ENCODE results near the gene COA8. TPM values are rescaled to one million over a fixed set of nuclear protein-coding genes. Genes with fewer than 3 reads are reported as not detected.

Gene COA8
- total and polyA plus RNA-seq, 9 of the 15 experiments (the other 6 are each of a cell fraction or from before 2014, with no cell fraction given), result 5.0 to 35.3 (median 25.7) TPM

GRCh38 chr14:103543721-103544387 is 18.9 kb upstream of the COA8 start:
- CTCF ChIA-PET (ENCODE audit: low intra/inter-chr PET ratio), result no interaction called here
- no peak overlapping the region for H3K4me3 ChIP-seq
- no peaks in the 10 kb centered on the region for H3K27me3 ChIP-seq (ENCODE audit: control insufficient read depth in 2 of 2, insufficient read depth in 2 of 2, low read length in 2 of 2)
- peaks cover 7% of the 10 kb centered on the region; the same call in 1 of the 2 replicates for H4K20me1 ChIP-seq (replicated peaks; ENCODE audit: control insufficient read depth, insufficient read depth, low read length)
- H3K9ac ChIP-seq (ENCODE audit: insufficient read depth in 1 of 2, low read depth in 2 of 2, low read length in 2 of 2), result peak overlapping the region in 1 of 2 experiments; percentile 58; a peak in 2 of 4 replicates
- FAIRE-seq, result no peak
- no peak for ATAC-seq
- H3K36me3 ChIP-seq (ENCODE audit: control insufficient read depth, insufficient read depth, low read length), result no peaks in the 10 kb centered on the region
- intact Hi-C loops (cut with micrococcal nuclease), result loop anchor here (10.0 kb wide), 1 partner anchor 469 kb away; no protein-coding TSS in a partner anchor
- no peak overlapping the region for H3K27ac ChIP-seq (ENCODE audit: extremely low read depth, low read depth, low read length)
- H2AFZ ChIP-seq (ENCODE audit: low read depth, low read length), result no peak overlapping the region
- POLR2A ChIA-PET, result interaction anchor here (0.7 to 2.1 kb wide), 4 partner anchors 14 to 33 kb away, joined by 3 to 8 read pairs (median 3); partner anchors contain the start of gene TRMT61A
- no TSS peak for BruUV-seq (replicated peaks)
- in situ Hi-C loops (cut with MboI), result no loop called here
- peaks cover 0 to 88% of the 10 kb centered on the region in 2 experiments; a peak in 2 of 5 replicates for H3K4me1 ChIP-seq (replicated peaks in 1 of 2; ENCODE audit: control insufficient read depth in 2 of 2, insufficient read depth in 2 of 2, low read length in 2 of 2)
- H3K4me2 ChIP-seq (ENCODE audit: insufficient read depth, low read length), result no peak overlapping the region
- WGBS (ENCODE audit: insufficient coverage, low coverage, missing lambda C conversion rate), result 72% methylated on average over 8 of the region's 19 CpGs
- DNase-seq (ENCODE audit: extremely low read depth in 1 of 4, low spot score in 3 of 4), result no peak
- no peaks in the 10 kb centered on the region for H3K9me1 ChIP-seq (ENCODE audit: control insufficient read depth, insufficient read depth, low read length)
- H3K9me3 ChIP-seq (replicated peaks; ENCODE audit: control insufficient read depth, insufficient read depth, low read depth, low read length), result no peaks in the 10 kb centered on the region
- H3K79me2 ChIP-seq (ENCODE audit: control insufficient read depth, insufficient read depth, low read length), result no peaks in the 10 kb centered on the region
- no peak for TF ChIP-seq MCM7 (IDR thresholded peaks at IDR 0.05)
- TF ChIP-seq RREB1 (CRISPR knock-in tag; IDR thresholded peaks at IDR 0.05), result no peak
- TF ChIP-seq ETS2 (tag; IDR thresholded peaks at IDR 0.05; ENCODE audit: borderline replicate concordance, poor library complexity, severe bottlenecking), result no peak
- no peak for TF ChIP-seq ZKSCAN8 (CRISPR knock-in tag; IDR thresholded peaks at IDR 0.05)
- TF ChIP-seq RBM15 (IDR thresholded peaks at IDR 0.05; ENCODE audit: insufficient read depth, low read length), result no peak
- TF ChIP-seq PRDM10 (IDR thresholded peaks at IDR 0.05; ENCODE audit: partially characterized antibody), result no peak
- TF ChIP-seq ZNF778 (CRISPR knock-in tag; IDR thresholded peaks at IDR 0.05), result no peak
- no peak for TF ChIP-seq HDAC1 (IDR thresholded peaks at IDR 0.05)
- no peak for TF ChIP-seq ZNF583 (CRISPR knock-in tag; IDR thresholded peaks at IDR 0.05)
- TF ChIP-seq E2F5 (CRISPR knock-in tag; IDR thresholded peaks at IDR 0.05), result no peak
- TF ChIP-seq HCFC1 (IDR thresholded peaks at IDR 0.05; ENCODE audit: low read depth, low read length), result no peak
- TF ChIP-seq EP300 (IDR thresholded peaks at IDR 0.05; ENCODE audit: low read length), result no peak
